Activated gamma-delta T cell treated with anti-CD3 and anti-CD28 coated beads, Interleukin-2, amount 50 U/mL, for 16 hours (primary cell): ENCODE measurements around the gene STPG4.

ENCODE experiments used
- DNase-seq: peaks from one replicate; pipeline ENCODE4 v3.0.0-alpha.2; 2020; ENCODE audit warnings: low read depth

Gene STPG4

GRCh38 chr2:47052847-47053246 is 102.3 kb downstream of the STPG4 start:
- DNase-seq: no peak

- no peak for DNase-seq
These were observed 103.5 kb downstream of the STPG4 start for GRCh38 chr2:47051562-47051961.

DNA sequence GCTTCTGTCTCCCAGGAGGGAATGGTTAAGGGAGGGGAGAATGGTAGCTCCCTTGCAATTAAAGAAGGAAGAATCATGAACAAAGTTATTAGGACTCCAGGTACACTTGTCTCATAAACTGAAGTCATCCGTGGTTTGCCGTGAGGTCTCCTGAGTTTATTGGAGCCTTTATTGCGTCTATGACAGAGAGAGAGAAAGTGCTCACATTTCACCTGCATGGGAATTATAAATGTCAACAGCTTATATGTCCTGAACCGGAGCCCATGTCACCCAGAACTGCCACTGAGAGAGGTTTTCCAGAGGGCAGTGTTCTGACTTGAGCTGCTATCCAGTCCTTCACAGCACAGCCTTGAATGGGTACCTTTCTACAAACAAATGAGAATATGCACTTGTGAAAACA is 104.3 kb downstream of the STPG4 start:
- no peak for DNase-seq

DNA sequence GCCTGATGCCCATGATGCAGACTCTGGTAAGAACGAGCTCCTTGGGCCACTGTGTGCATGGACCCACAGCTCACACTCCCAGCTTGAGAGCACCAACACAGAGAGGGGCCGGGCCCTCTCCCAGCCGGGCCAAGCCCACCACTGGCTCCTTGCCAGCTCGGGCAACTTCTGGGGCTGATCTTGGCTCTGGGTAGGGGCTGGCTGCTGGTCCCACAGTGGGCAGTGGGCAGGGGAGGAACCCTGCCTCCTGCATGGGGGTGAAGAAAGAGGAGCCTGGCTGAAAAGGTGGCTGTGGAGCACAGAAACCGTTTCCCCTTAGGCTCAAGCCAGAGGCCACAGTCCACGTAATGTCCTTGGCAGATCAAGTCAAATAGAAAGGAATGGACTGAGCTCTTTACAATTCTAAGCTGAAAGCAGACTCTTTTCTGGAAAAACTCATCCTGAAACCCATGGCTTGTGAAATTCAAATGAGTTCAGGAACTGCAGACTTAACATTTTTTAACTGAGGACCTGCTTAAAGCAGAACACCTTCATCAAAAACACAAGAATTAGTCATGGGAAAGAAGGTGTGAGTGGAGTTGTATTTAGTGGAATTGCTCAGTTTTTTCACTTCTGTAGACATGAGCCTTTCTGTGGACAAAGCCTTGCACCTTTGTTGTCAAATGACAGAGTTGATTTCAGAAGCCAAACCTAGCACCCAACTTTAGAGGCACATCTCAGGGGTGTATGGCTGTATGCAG is 104.9 kb downstream of the STPG4 start:
- DNase-seq: no peak

- DNase-seq: no peak
These were observed 105.6 kb downstream of the STPG4 start for GRCh38 chr2:47049502-47049901.

- no peak for DNase-seq
These were observed 106.2 kb downstream of the STPG4 start for GRCh38 chr2:47048801-47049480.

- DNase-seq: no peak
These were observed 108.8 kb downstream of the STPG4 start for GRCh38 chr2:47046271-47046670.

DNA sequence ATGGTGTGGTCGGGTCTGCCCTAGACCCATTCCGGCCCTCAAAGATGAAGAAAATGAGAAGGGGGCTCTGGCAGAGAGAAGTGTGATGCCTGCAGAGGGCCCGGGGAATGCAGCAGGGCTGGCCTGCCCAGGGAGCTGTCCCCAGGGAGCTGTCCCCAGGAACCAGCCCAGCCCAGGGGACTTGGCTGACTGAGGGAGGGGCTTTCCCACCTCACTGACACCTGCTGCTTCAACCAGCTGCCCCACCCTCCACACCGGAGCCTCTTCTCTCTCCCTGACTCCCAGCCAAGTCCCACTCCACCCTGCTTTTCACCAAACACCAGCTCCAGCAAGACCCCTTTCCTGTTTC is 111.2 kb downstream of the STPG4 start:
- DNase-seq: no peak

GRCh38 chr2:47043142-47043890 is 111.8 kb downstream of the STPG4 start:
- DNase-seq: no peak

DNA sequence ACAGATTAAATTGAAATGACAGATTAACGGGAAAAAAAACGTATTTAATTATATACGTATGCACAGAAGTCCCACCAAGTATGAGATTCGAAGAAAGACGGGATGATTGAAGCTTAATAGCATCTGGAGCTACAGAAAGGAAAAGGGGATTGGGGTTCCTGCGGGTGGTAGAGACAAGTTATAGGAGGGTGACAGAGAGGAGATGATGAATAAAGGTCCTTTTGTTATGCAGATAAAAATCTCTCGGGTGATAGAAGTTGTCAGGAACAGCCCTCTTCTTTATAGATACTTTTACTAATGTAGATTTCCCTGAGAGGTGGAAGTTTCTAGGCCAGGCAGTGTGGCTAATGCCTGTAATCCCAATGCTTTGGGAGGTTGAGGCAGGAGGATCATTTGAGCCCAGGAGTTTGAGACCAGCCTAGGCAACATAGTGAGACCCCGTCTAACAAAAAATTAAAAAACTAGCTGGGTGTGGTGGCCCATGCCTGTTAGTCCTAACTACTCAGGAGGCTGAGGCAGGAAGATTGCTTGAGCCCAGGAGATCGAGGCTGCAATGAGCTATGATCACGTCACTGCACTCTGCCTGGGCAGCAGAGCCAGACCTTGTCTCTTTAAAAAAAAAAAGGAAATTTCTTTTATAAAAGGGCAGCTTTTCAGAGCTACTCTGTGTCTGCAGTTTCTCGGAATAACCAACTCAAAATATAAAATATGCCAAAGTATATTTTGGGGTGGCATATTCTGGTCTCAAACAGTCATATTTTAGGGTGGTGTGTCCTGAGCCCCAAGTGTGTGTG is 113.0 kb downstream of the STPG4 start:
- DNase-seq: no peak

GRCh38 chr2:47041063-47041462 is 114.0 kb downstream of the STPG4 start:
- no peak for DNase-seq

- DNase-seq: no peak
These were observed 114.5 kb downstream of the STPG4 start for GRCh38 chr2:47040651-47041050.

GRCh38 chr2:47039913-47040562 is 115.1 kb downstream of the STPG4 start:
- no peak for DNase-seq

GRCh38 chr2:47039489-47039870 is 115.6 kb downstream of the STPG4 start:
- DNase-seq: no peak

DNA sequence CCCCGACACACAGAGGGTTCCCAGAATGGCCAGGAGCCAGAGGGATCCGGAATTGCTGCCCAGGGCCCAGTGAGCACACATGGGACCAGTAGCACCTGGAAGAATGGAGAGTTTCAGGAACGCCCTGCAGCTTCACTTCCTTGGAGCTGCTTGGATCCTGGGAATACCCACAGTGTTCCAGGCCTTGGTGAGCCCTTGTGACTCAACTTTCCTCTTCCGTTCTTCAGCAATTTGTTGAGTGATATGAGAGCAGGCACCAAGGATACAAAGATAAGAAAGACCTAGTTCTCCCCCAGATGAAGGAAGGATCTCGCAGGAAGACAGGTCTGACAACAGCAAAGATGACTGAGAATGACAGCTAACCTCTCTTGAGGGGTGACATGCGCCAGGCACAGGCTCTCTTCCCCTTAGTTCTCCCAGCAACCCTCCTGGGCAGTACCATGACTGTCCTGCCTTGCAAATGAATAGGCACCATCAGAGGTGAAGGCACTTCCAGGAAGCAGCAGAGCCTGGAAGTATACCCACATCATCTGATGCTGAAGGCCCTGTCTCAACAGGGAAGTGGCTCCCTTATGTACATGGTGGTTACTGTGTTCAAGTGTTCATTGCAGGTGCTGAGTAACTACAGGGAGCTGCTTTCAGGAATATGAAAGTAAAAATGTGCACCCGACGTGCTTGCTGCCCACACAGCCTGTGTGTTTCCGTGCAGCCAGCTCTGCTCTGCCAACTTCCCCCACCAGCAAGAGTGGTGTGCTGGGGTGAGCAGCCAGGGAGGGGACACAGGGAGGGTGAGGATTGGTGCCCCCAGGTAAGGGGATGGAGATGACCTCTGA is 116.2 kb downstream of the STPG4 start:
- DNase-seq: no peak

- DNase-seq: no peak
These were observed 117.4 kb downstream of the STPG4 start for GRCh38 chr2:47037678-47038077.
